Muscle layer of colon (tissue), 2 donors: ENCODE measurements around the gene PAMR1.

Source experiments
- H3K27ac ChIP-seq: one replicate; pipeline ENCODE4 v1.7.0; 2013; ENCODE audit warnings: low read depth, mild to moderate bottlenecking, low read length, moderate library complexity
- H3K27me3 ChIP-seq, 2 donors: one replicate each; pipeline ENCODE4 v1.7.0; 2013; ENCODE audit warnings: low read length in 2 of 2, mild to moderate bottlenecking in 2 of 2; ENCODE audit not compliant: insufficient read depth in 2 of 2, control insufficient read depth in 1 of 2
- H3K36me3 ChIP-seq: one replicate; pipeline ENCODE4 v1.7.0; 2013; ENCODE audit warnings: mild to moderate bottlenecking, low read length; ENCODE audit not compliant: insufficient read depth
- H3K4me1 ChIP-seq: one replicate; pipeline ENCODE4 v1.7.0; 2013; ENCODE audit warnings: mild to moderate bottlenecking, low read length; ENCODE audit not compliant: insufficient read depth
- H3K4me3 ChIP-seq, 2 donors: one replicate each; pipeline ENCODE4 v1.7.0; 2013; ENCODE audit warnings: low read length in 2 of 2, low read depth in 1 of 2, mild to moderate bottlenecking in 1 of 2, moderate library complexity in 1 of 2
- H3K9ac ChIP-seq: one replicate; pipeline ENCODE4 v1.7.0; 2013; ENCODE audit warnings: low read length
- H3K9me3 ChIP-seq: one replicate; pipeline ENCODE4 v1.7.0; 2013; ENCODE audit warnings: mild to moderate bottlenecking, low read length
- donor health status: abdominal sarcoma.
- donor health status: Adenocarcinoma of cecum.

The PAMR1 gene

GRCh38 chr11:35390737-35391682 is 134.4 kb downstream of the PAMR1 start:
- Histone ChIP-seq H3K9ac (no peak overlapping the region), H3K4me3 (peak overlapping the region in 1 of 2 donors; percentile 32), H3K27me3 (no peaks in the 10 kb centered on the region), H3K4me1 (peaks cover 7% of the 10 kb centered on the region), H3K27ac (no peak overlapping the region), H3K9me3 (no peaks in the 10 kb centered on the region), H3K36me3 (no peaks in the 10 kb centered on the region)

GRCh38 chr11:35389897-35390465 is 135.4 kb downstream of the PAMR1 start:
- peaks cover 7% of the 10 kb centered on the region for H3K4me1 ChIP-seq
- H3K36me3 ChIP-seq, result no peaks in the 10 kb centered on the region
- no peak overlapping the region for H3K27ac ChIP-seq
- H3K4me3 ChIP-seq, result no peak overlapping the region
- no peak overlapping the region for H3K9ac ChIP-seq
- no peaks in the 10 kb centered on the region for H3K27me3 ChIP-seq
- no peaks in the 10 kb centered on the region for H3K9me3 ChIP-seq

GRCh38 chr11:35389112-35389511 is 136.3 kb downstream of the PAMR1 start:
- Histone ChIP-seq H3K9me3 (no peaks in the 10 kb centered on the region), H3K4me1 (peaks cover 7% of the 10 kb centered on the region), H3K36me3 (no peaks in the 10 kb centered on the region), H3K27ac (no peak overlapping the region), H3K9ac (no peak overlapping the region), H3K27me3 (no peaks in the 10 kb centered on the region), H3K4me3 (no peak overlapping the region)

- Histone ChIP-seq H3K27me3 (no peaks in the 10 kb centered on the region), H3K27ac (no peak overlapping the region), H3K9me3 (no peaks in the 10 kb centered on the region), H3K4me3 (no peak overlapping the region), H3K9ac (no peak overlapping the region), H3K4me1 (peaks cover 7% of the 10 kb centered on the region), H3K36me3 (no peaks in the 10 kb centered on the region)
These were observed 137.4 kb downstream of the PAMR1 start for GRCh38 chr11:35388061-35388460.

GRCh38 chr11:35387111-35387982 is 138.1 kb downstream of the PAMR1 start:
- Histone ChIP-seq H3K27ac (no peak overlapping the region), H3K27me3 (no peaks in the 10 kb centered on the region), H3K9ac (no peak overlapping the region), H3K9me3 (no peaks in the 10 kb centered on the region), H3K4me1 (peaks cover 7% of the 10 kb centered on the region), H3K4me3 (no peak overlapping the region), H3K36me3 (no peaks in the 10 kb centered on the region)

GRCh38 chr11:35383953-35384352 is 141.5 kb downstream of the PAMR1 start:
- Histone ChIP-seq H3K4me1 (no peaks in the 10 kb centered on the region), H3K9ac (no peak overlapping the region), H3K27me3 (no peaks in the 10 kb centered on the region), H3K9me3 (no peaks in the 10 kb centered on the region), H3K27ac (no peak overlapping the region), H3K36me3 (no peaks in the 10 kb centered on the region), H3K4me3 (no peak overlapping the region)
